ENCODE results near the gene KRTAP9-2.
"Not testable (repeated sequence)": the region's sequence is repeated elsewhere in the genome, so short reads cannot be mapped to it uniquely, and the experiment has no call there.

KRTAP9-2 gene, protein sequence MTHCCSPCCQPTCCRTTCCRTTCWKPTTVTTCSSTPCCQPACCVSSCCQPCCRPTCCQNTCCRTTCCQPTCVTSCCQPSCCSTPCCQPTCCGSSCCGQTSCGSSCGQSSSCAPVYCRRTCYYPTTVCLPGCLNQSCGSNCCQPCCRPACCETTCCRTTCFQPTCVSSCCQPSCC

DNA sequence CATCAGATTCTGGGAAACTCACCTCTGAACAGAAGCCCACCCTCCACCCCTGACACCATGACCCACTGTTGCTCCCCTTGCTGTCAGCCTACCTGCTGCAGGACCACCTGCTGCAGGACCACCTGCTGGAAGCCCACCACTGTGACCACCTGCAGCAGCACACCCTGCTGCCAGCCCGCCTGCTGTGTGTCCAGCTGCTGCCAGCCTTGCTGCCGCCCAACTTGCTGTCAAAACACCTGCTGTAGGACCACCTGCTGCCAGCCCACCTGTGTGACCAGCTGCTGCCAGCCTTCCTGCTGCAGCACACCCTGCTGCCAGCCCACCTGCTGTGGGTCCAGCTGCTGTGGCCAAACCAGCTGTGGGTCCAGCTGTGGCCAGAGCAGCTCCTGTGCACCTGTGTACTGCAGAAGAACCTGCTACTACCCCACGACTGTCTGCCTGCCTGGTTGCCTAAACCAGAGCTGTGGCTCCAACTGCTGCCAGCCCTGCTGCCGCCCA lies at the start of gene KRTAP9-2:
KRTAP9-2 (plus strand) TSS at position 51 of the 498 bp plus-strand sequence; CDS start at position 58, 7 bp downstream.
- not testable (repeated sequence) for DNase-seq

DNA sequence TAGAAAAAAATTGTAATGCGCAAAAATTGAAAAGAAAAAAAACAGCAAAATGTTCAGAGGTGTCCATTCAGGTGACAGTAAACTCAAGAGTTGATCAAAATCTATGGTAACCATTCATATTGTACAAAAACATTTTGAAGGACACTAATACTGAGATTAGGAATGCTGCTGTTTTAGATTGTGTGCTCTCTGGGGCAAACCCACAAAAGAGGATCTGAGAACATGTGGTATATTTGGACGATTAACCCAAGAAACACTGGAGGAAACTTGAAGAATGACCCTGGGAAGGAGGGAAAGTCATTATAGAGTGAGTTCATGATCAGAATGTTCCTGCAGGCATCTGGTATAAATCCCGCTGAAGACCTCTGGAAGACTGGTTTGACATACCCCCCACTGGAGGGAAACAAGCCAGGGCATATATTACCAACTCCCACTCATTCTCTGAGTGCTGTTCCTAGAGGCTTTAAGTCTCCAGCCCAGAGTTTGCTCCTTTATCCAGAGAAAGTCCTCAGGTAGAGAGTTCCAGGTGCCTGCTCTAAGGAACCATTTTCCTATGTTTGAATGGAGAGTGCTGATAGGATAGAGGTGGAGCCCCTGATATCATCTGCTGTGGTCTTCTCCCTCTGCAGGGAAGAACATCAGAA lies 49.6 kb upstream of the KRTAP9-2 start:
- DNase-seq: no peak

DNA sequence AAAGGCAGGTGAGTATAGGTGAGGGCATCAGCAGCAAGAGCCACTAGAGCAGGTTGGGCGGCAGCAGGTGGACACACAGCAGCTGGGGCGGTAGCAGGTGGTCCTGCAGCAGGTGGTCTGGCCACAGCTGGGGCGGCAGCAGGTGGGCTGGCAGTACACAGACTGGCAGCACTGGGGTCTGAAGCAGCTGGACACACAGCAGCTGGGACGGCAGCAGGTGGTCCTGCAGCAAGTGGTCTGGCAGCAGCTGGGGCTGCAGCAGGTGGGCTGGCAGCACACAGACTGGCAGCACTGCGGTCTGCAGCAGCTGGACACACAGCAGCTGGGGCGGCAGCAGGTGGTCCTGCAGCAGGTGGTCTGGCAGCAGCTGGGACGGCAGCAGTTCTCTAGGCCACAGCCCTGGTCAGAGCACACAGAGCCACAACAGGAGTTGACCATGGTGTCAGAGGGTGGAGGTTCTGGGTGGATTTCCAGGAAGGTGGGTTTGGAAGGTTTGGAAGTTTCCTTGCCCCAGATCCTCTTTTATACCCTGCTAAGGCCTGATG lies 48.6 kb upstream of the KRTAP9-2 start, which contains the start of gene KRTAP4-2:
KRTAP4-2 (minus strand) TSS at position 495 of the 545 bp plus-strand sequence; CDS start at position 438, 57 bp downstream.
- DNase-seq: no peak

- no peak for DNase-seq
These were observed 48.1 kb upstream of the KRTAP9-2 start for GRCh38 chr17:41178341-41178740.

GRCh38 chr17:41178843-41179616 lies 47.4 kb upstream of the KRTAP9-2 start:
- DNase-seq: no peak

- DNase-seq: no peak
These were observed 41.9 kb upstream of the KRTAP9-2 start, which contains the start of gene KRTAP4-1 for GRCh38 chr17:41184480-41184961. TSS of gene KRTAP4-1 (minus strand) at chr17:41184911. CDS start at chr17:41184854, 57 bp downstream.

DNA sequence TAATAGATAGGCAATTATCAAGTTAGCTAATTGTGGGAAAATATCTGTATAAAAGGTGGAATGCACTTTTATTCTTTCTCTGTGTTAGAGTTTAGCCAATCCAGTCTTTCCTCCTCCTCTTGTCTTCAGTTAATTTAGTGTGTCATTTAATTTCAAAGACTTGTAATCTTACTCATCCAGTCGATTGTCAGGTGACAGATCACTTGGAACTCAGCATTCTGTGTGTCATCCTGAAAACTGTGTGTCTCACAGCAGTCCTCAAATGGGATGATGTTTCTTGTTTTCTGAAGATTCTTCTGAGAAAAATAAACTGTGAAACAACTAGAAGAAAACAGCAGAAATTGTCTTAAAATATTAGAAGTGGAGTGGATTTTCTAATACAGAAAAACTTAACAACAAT lies 41.4 kb upstream of the KRTAP9-2 start:
- DNase-seq: no peak

DNA sequence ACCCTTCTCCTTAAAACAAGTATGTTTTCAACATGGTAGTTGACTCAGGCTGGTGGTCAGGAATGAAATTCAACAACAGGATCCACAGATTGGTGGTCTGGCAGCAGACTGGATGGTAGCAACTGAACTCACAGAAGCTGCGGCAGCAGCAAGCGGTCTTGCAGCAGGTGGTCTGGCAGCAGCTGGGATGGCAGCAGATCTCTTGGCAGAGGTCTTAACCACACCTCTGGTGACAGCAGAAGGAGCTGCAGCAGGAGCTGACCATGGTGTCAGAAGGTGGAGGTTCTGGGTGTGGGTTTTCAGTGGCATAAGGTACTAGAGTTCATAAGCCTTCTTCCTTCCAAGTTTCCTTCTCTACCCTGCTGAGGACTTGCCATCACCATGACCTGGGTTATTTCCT lies 39.6 kb upstream of the KRTAP9-2 start:
- no peak for DNase-seq

GRCh38 chr17:41189837-41190318 lies 36.6 kb upstream of the KRTAP9-2 start, which contains the start of gene KRTAP9-1:
TSS of gene KRTAP9-1 (plus strand) at chr17:41189887. CDS start at chr17:41189887, 0 bp downstream.
- DNase-seq: not testable (repeated sequence)

DNA sequence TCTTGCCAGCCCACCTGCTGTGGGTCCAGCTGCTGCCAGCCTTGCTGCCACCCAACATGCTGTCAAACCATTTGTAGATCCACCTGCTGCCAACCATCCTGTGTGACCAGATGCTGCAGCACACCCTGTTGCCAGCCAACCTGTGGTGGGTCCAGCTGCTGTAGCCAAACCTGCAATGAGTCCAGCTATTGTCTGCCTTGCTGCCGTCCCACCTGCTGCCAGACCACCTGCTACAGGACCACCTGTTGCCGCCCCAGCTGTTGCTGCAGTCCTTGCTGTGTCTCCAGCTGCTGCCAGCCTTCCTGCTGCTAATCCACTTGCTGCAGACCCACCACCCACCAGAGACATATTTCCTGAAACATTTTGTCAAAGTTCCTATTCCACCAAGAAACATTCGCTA lies 36.1 kb upstream of the KRTAP9-2 start:
- DNase-seq: no peak

- DNase-seq: no peak
These were observed 30.4 kb upstream of the KRTAP9-2 start for GRCh38 chr17:41196068-41196467.

DNA sequence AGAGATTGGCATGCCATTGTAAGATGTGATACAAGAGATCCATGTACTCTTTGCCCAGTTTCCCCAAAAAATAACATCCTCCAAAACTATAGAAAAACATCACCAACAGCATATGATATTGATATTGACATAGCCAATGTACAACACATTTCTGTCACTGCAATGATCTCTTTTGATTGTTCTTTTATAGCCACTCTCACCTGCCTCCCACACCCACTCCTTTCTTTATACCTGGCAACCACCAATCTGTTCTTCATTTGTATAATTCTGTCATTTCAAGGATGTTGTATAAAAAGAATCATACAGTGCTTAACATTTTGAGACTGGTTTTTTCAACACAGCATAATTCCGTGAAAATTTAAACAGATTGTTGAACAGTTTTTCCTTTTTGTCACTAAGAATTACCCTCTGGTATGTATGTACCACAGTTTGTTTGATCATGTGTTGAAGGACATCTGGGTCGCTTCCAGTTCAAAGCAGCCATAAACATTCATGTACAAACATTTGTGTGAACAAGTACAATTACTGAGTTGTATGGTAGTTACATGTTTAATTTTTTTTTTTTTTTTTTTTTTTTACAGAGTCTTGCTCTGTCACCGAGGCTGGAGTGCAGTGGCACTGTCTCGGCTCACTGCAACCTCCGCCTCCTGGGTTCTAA lies 26.9 kb upstream of the KRTAP9-2 start:
- DNase-seq: no peak

GRCh38 chr17:41211845-41212466 lies 14.5 kb upstream of the KRTAP9-2 start:
- DNase-seq: peak; percentile 37

DNA sequence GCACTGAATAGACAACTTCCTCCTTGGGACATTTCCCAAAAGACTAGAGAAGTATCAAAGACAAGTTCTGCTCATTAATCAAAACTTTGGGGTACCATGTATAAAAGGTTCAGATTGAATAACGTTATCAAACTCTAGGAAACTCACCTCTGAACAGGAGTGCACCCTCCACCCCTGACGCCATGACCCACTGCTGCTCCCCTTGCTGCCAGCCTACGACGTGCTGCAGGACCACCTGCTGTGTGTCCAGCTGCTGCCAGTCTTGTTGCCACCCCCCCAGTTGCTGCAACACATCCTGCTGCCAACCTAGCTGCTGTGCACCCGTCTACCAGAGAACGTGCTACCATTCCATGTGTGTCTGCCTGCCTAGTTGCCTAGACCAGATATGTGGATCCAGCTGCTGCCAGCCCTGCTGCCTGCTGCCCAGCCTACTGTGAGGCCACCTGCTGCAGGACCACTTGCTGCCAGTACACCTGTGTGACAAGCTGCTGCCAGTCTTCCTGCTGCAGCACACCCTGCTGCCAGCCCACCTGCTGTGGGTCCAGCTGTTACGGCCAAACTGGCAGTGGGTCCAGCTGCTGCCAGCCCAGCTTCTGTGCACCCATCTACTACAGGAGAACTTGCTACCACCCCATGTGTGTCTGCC lies 13.8 kb upstream of the KRTAP9-2 start:
- DNase-seq: no peak

DNA sequence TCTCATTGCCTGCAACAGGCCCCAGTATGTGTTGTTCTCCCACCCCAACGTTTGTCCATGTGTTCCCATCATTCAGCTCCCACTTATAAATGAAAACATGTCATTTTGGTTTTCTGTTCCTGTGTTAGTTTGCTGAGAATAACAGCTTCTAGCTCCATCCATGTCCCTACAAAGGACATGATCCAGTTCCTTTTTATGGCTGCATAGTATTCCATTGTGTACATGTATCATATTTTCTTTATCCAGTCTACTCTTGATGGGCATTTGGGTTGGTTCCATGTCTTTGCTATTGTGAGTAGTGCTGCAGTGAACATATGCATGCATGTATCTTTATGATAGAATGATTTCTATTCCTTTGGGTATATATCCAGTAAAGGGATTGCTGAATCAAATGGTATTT lies 10.8 kb upstream of the KRTAP9-2 start:
- no peak for DNase-seq

GRCh38 chr17:41223821-41224220 lies 2.6 kb upstream of the KRTAP9-2 start:
- no peak for DNase-seq

DNA sequence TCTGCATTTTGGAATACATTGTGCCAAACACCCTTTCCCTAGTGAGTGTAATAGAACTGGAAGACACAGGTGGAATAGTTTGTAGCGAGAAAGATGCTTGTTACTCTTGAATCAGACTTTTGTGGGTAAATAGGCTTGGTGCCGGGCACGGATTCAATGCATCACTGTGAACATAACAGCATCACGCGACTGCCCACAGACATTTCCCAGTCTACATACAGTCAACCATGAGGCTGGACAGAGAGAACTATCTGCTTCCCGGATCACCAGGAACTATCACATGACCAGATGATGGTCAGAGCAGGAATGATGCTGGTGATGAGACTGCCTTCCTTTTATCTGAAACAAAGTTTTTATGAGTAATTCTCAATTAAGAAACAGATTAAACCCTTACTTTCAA lies 397 bp upstream of the KRTAP9-2 start:
- DNase-seq: no peak

DNA sequence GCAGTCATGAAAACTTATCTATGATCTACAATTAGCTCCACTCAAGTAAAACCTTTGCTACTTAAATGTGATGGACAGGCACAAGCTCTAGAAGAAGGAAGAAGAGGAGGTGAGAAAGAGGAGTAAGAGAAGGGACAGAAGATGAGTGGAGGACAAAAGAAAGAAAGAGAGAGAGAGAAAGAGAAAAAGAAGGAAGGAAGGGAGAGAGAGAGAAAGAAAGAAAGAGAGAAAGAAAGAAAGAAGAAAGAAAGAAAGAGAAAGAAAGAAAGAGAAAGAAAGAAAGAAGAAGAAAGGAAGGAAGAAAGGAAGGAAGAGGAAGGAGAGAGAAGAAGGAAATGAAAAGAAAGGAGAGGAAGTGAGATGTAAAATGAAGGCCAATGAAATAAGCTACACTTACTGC lies 3.6 kb downstream of the KRTAP9-2 start:
- DNase-seq: no peak

- no peak for DNase-seq
These were observed 5.3 kb downstream of the KRTAP9-2 start for GRCh38 chr17:41231731-41232130.

- not testable (repeated sequence) for DNase-seq
These were observed 6.1 kb downstream of the KRTAP9-2 start, which contains the start of gene KRTAP9-3 for GRCh38 chr17:41232399-41233105. TSS of gene KRTAP9-3 (plus strand) at chr17:41232449. CDS start at chr17:41232502, 53 bp downstream.

Measured in NCI-H1105 (cell line).